SU-DHL-6 (cell line): Measurements from ENCODE around the gene PREX1.

Experiments
- H2AFZ ChIP-seq: fragments of 200-600 bp; sonication (generic); 2 replicates; pipeline ENCODE4 v1.6.1; 2014; ENCODE audit warnings: low read depth, mild to moderate bottlenecking, moderate library complexity, mixed read lengths, antibody characterized with exemption, low read length; ENCODE audit not compliant: severe bottlenecking
- H3F3A ChIP-seq: fragments of 200-600 bp; shearing (Covaris generic); 2 replicates; pipeline ENCODE4 v1.6.0; 2016; ENCODE audit warnings: antibody characterized with exemption, mild to moderate bottlenecking; ENCODE audit not compliant: insufficient read depth
- H3K27ac ChIP-seq: fragments of 200-600 bp; sonication (generic); 2 replicates; pipeline ENCODE4 v1.5.1; 2016; ENCODE audit warnings: low read depth, mild to moderate bottlenecking, low read length, moderate library complexity, mixed read lengths
- H3K27me3 ChIP-seq: fragments of 200-600 bp; sonication (generic), shearing (Covaris generic); 2 replicates; pipeline ENCODE4 v1.6.0; 2014; ENCODE audit warnings: mild to moderate bottlenecking, low read length
- H3K36me3 ChIP-seq: fragments of 200-600 bp; sonication (generic); 2 replicates; pipeline ENCODE4 v1.6.1; 2014; ENCODE audit warnings: mild to moderate bottlenecking, low read length, mixed read lengths
- H3K4me2 ChIP-seq: fragments of 300-600, 200-600 bp; shearing (Covaris generic), sonication (generic); 2 replicates; pipeline ENCODE4 v1.6.0; 2014; ENCODE audit warnings: low read length, low read depth, mild to moderate bottlenecking; ENCODE audit not compliant: poor library complexity, severe bottlenecking
- H3K4me3 ChIP-seq: fragments of 200-600 bp; sonication (generic); 2 replicates; pipeline ENCODE4 v1.5.1; 2014; ENCODE audit warnings: antibody characterized with exemption, low read length, mild to moderate bottlenecking, mixed read lengths; ENCODE audit not compliant: insufficient read depth, poor library complexity, severe bottlenecking
- H3K79me2 ChIP-seq: fragments of 200-600 bp; sonication (generic); 2 replicates; pipeline ENCODE4 v1.6.1; 2014; ENCODE audit warnings: mild to moderate bottlenecking, low read length, moderate library complexity; ENCODE audit not compliant: insufficient read depth
- H3K9ac ChIP-seq: fragments of 200-600 bp; sonication (generic); 2 replicates; pipeline ENCODE4 v1.7.0; 2014; ENCODE audit warnings: mild to moderate bottlenecking, low read length
- H3K9me2 ChIP-seq: fragments of 200-600 bp; sonication (generic); replicated peaks from 2 replicates; pipeline ENCODE4 v1.6.1; 2014; ENCODE audit warnings: low read length; ENCODE audit not compliant: insufficient read depth
- H3K9me3 ChIP-seq: fragments of 200-600 bp; sonication (generic); 2 replicates; pipeline ENCODE4 v1.6.1; 2014; ENCODE audit warnings: low read length, mixed read lengths; ENCODE audit not compliant: insufficient read depth
- H4K20me1 ChIP-seq: fragments of 200-600 bp; sonication (generic); 2 replicates; pipeline ENCODE4 v1.6.1; 2014; ENCODE audit warnings: low read depth, mild to moderate bottlenecking, antibody characterized with exemption, low read length, moderate library complexity, mixed read lengths
- EZH2phosphoT487 ChIP-seq: fragments of 200-600 bp; sonication (generic), shearing (Covaris generic); conservative IDR thresholded peaks from 2 replicates; pipeline ENCODE4 v1.6.1; 2018; ENCODE audit warnings: mild to moderate bottlenecking, antibody characterized with exemption, low read length, moderate library complexity, mixed read lengths
- TF ChIP-seq, protein P1 (sequence below): fragments of 200-600 bp; sonication (generic); IDR thresholded peaks from one replicate; pipeline ENCODE4 v1.5.1; 2017; ENCODE audit warnings: antibody characterized with exemption, mild to moderate bottlenecking, low read length, moderate library complexity; ENCODE audit not compliant: insufficient read depth, poor library complexity, severe bottlenecking

The PREX1 gene

DNA sequence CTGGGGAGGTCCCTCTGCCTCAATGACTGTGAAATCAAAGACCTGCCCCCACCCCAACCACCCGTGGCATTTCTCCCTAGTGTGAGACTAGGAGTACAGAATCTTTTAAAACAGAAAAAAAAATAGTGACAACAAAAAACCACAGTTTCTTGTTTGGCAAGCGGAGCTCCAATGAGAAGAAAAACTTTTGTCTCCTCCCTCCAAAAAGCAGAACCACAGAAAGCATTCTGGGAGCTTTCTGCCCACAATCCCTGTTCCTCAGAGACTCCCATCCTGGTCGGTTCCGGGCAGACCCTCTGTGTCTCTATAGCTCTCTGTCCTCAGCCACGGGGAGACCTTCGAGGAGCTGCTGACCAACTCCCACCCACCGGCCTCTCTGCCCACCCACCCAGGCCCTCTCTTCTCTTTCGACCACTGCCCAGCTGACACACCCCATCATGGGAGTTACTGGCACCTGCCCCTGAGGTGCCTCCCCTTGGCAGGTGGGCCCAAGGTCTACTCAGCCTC lies 4.9 kb downstream of the PREX1 start:
- Histone ChIP-seq H4K20me1 (no peaks in the 10 kb centered on the region), H3K27me3 (no peaks in the 10 kb centered on the region; the same call in 1 of the 2 replicates), H3K4me3 (no peak overlapping the region), H3K4me2 (no peak overlapping the region), H3K9me2 (no peaks in the 10 kb centered on the region), H2AFZ (no peak overlapping the region), H3K36me3 (no peaks in the 10 kb centered on the region), H3K27ac (no peak overlapping the region), H3F3A (no peaks in the 10 kb centered on the region), H3K79me2 (no peaks in the 10 kb centered on the region), H3K9me3 (no peaks in the 10 kb centered on the region), H3K9ac (no peak overlapping the region)
- TF ChIP-seq EZH2phosphoT487, result no peak

DNA sequence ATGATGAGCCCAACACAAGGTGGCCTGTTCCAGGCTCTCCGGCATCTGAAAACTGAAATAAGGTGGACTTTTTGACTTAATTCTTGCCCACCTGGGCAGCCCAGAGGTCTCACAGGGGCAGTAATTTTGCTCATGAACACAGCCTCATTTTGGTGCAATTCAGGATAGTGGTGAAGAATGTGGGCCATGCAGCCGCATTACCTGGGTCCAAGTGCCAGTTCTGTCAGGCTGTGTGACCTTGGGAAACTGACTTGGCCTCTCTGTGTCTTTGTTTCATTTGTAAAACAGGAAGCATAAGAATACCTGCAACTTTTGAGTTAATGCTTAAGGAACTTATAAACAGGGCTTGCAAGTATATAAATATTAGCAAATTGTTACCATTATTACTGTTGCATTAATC lies 5.6 kb downstream of the PREX1 start:
- H3K9me2 ChIP-seq, result no peaks in the 10 kb centered on the region
- no peaks in the 10 kb centered on the region for H4K20me1 ChIP-seq
- no peaks in the 10 kb centered on the region for H3F3A ChIP-seq
- H3K27ac ChIP-seq, result no peak overlapping the region
- no peak overlapping the region for H2AFZ ChIP-seq
- no peaks in the 10 kb centered on the region for H3K36me3 ChIP-seq
- no peaks in the 10 kb centered on the region; the same call in 1 of the 2 replicates for H3K27me3 ChIP-seq
- no peak overlapping the region for H3K4me2 ChIP-seq
- H3K79me2 ChIP-seq, result no peaks in the 10 kb centered on the region
- H3K9me3 ChIP-seq, result no peaks in the 10 kb centered on the region
- no peak overlapping the region for H3K4me3 ChIP-seq
- TF ChIP-seq EZH2phosphoT487, result no peak
- TF ChIP-seq, protein P1, sequence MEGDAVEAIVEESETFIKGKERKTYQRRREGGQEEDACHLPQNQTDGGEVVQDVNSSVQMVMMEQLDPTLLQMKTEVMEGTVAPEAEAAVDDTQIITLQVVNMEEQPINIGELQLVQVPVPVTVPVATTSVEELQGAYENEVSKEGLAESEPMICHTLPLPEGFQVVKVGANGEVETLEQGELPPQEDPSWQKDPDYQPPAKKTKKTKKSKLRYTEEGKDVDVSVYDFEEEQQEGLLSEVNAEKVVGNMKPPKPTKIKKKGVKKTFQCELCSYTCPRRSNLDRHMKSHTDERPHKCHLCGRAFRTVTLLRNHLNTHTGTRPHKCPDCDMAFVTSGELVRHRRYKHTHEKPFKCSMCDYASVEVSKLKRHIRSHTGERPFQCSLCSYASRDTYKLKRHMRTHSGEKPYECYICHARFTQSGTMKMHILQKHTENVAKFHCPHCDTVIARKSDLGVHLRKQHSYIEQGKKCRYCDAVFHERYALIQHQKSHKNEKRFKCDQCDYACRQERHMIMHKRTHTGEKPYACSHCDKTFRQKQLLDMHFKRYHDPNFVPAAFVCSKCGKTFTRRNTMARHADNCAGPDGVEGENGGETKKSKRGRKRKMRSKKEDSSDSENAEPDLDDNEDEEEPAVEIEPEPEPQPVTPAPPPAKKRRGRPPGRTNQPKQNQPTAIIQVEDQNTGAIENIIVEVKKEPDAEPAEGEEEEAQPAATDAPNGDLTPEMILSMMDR, result no peak
- H3K9ac ChIP-seq, result no peak overlapping the region

DNA sequence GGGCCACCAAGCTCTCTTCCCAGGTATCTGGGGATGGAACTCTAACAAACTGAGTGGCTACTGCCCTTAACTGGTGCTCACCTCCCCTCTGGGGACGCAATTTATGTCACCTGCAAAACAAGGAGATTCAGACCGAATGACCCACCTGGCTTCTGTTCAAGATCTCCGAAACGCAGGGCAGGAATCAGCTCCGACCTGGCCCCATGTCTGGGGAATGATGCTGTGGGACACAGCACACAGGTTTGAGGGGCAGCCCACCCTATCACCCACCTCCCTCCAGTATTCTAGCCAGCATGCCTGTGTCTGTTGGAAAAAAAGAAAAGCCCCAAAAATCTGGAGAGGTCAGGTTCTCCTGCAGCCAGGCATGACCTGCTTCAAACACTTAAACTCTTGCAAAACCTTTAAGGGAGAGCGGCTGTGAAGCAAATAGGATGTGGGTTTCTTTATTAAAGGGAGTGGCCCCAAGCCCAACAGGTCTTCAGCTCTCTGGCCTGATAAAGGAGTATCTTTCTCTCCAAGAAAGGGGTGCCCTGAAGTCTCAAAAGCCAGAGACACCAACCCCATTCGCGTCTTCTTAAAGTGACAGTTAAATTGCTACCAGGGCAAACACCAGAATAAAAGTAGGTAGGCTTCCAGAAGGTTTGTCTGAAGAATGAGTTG lies 6.4 kb downstream of the PREX1 start:
- Histone ChIP-seq H3K9ac (no peak overlapping the region), H3K9me2 (no peaks in the 10 kb centered on the region), H3K79me2 (no peaks in the 10 kb centered on the region), H3K36me3 (no peaks in the 10 kb centered on the region), H3F3A (no peaks in the 10 kb centered on the region), H3K27ac (no peak overlapping the region), H2AFZ (no peak overlapping the region), H3K4me2 (no peak overlapping the region), H3K9me3 (no peaks in the 10 kb centered on the region), H4K20me1 (no peaks in the 10 kb centered on the region), H3K4me3 (no peak overlapping the region), H3K27me3 (no peaks in the 10 kb centered on the region; the same call in 1 of the 2 replicates)
- TF ChIP-seq EZH2phosphoT487, result no peak
- TF ChIP-seq, protein P1, result no peak

DNA sequence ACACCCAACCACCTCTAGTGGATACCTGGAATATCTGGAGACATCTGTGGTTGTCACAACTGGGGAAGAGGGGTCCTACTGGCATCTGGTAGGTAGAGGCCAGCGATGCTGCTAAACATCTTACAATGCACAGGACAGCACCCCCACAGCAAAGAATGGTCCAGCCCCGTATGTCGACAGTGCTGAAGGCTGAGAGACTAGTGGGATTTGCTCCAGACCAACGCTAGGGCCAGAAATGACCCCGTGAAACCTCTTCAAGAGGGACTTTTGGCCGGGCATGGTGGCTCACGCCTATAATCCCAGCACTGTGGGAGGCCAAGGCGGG lies 7.2 kb downstream of the PREX1 start:
- no peaks in the 10 kb centered on the region for H3K36me3 ChIP-seq
- no peaks in the 10 kb centered on the region for H3K9me3 ChIP-seq
- no peaks in the 10 kb centered on the region; the same call in 1 of the 2 replicates for H3K27me3 ChIP-seq
- no peaks in the 10 kb centered on the region for H4K20me1 ChIP-seq
- H2AFZ ChIP-seq, result no peak overlapping the region
- no peak overlapping the region for H3K27ac ChIP-seq
- no peaks in the 10 kb centered on the region for H3K9me2 ChIP-seq
- H3K9ac ChIP-seq, result no peak overlapping the region
- H3K79me2 ChIP-seq, result no peaks in the 10 kb centered on the region
- no peak overlapping the region for H3K4me3 ChIP-seq
- TF ChIP-seq, protein P1, result no peak
- TF ChIP-seq EZH2phosphoT487, result no peak
- no peaks in the 10 kb centered on the region for H3F3A ChIP-seq
- no peak overlapping the region for H3K4me2 ChIP-seq
